ES-I3 (cell line): Measurements from ENCODE around the gene NSL1.
A peak's percentile ranks its signal among the peaks of the same experiment; 100 is the strongest.

Source experiments
- H3K36me3 ChIP-seq: 2 replicates; pipeline ENCODE4 v1.6.1; 2013; ENCODE audit warnings: mild to moderate bottlenecking, low read length, control low read depth, moderate library complexity; ENCODE audit not compliant: insufficient read depth
- H3K4me1 ChIP-seq: 2 replicates; pipeline ENCODE4 v1.6.1; 2013; ENCODE audit warnings: mild to moderate bottlenecking, control low read depth, low read length; ENCODE audit not compliant: insufficient read depth
- H3K9ac ChIP-seq: 2 replicates; pipeline ENCODE4 v1.6.1; 2013; ENCODE audit warnings: low read depth, mild to moderate bottlenecking, low read length, moderate library complexity
- H3K9me3 ChIP-seq: 2 replicates; pipeline ENCODE4 v1.6.1; 2013; ENCODE audit warnings: mild to moderate bottlenecking, low read length, moderate library complexity; ENCODE audit not compliant: control insufficient read depth, insufficient read depth

Gene NSL1

DNA sequence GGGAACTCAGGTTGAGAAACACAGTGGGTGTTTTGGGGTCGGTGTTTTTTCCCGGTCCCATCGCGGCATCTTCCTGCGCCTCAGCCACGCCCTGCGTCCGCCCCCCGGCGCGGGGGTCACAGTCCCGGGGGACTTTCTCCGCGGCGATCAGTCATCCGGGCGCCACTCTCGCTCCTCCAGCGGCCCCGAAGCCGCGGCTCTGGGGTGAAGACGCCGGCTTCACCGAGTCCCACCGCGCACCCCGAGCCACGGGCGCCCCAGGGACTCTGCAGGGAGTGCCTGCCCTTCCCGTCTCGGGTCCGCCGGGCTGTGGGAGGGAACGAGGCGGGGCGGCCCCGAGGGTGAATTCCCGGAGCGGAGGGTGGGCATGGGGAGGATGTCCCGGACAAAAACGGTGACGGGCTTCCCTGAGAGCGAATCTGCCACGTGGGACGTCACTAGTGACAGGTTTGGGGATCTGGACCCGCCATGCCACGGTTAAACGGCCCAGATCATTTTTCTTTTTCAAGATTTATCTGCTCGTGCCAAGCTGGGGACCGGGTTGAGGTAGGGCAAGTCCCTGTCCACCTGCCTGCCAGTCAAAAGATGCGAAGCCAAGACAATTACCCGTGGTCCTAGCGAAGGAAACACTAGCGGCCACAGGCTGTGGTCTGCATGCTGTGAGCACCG, 91.2 kb downstream of the NSL1 start:
- H3K9ac ChIP-seq, result peak overlapping the region; percentile 74
- peaks cover 10% of the 10 kb centered on the region; the same call in 1 of the 2 replicates for H3K4me1 ChIP-seq

DNA sequence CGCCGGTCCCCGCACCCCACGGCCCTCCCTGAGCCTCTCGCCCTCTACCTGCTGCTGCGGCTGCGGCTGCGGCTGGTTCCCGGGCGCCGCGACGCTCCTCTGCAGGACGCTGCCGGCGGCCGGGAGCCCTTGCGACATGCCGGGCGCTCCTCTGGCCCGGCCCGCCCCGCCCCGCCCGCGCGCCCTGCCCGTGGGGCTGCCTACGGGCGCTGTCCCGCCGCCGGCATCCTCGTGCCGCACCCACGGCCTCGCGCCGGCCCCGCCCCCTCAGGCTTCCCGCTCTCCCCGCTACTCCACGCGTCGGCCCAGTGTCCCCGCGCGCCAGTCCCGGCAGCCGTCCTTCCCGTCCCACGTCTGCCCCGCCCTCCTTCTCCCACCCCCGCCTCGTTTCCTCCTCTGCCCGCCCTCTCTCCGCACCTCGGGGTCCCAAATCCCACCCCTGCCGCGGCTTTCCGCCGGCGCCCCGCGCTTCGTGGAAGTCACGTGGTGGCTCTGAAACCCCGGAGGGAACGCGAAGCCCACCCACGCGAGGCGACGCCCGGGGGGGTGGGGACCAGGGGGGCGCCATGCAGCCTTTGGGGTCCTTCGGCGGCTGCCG, 91.9 kb downstream of the NSL1 start, which contains the start of gene BATF3:
BATF3 (minus strand) TSS at position 216 of the 598 bp plus-strand sequence; CDS start at position 138, 78 bp downstream.
- Histone ChIP-seq H3K9me3 (no peaks in the 10 kb centered on the region), H3K4me1 (peaks cover 10% of the 10 kb centered on the region; the same call in 1 of the 2 replicates), H3K9ac (peak within 1 kb of the TSS; percentile 74), H3K36me3 (no peaks in the 10 kb centered on the region)

More for the DNA sequence above, 91.2 kb downstream of the NSL1 start:
- Histone ChIP-seq H3K36me3 (no peaks in the 10 kb centered on the region), H3K9me3 (no peaks in the 10 kb centered on the region)

DNA sequence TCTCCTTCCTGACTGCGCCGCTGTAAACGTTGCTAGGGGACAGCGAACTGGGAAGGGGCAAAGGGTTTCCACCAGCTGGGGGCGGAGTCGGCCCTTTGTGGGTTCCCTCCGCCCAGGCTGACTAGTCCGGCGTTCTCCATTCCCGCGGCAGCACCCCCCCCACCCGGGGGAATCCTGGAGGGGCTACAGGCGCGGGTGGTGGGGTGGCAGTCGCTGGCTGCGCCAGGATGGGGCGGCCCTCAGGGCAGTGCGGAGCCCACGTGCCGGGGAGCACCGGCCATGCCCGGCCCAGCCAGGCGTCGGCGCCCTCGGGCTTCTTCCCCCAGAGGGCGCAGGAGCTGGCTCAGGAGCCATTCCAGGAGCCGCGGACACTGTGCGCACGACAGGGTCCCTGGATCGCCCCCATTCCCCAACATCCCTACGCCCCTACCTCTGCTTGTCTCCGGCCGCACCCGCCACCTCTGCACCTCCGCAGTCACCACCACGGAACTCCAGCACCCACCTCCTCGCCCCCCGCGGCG, 92.4 kb downstream of the NSL1 start:
- Histone ChIP-seq H3K9ac (peak overlapping the region; percentile 74; the same call in 1 of the 2 replicates), H3K4me1 (peaks cover 7% of the 10 kb centered on the region; the same call in 1 of the 2 replicates), H3K36me3 (no peaks in the 10 kb centered on the region), H3K9me3 (no peaks in the 10 kb centered on the region)

DNA sequence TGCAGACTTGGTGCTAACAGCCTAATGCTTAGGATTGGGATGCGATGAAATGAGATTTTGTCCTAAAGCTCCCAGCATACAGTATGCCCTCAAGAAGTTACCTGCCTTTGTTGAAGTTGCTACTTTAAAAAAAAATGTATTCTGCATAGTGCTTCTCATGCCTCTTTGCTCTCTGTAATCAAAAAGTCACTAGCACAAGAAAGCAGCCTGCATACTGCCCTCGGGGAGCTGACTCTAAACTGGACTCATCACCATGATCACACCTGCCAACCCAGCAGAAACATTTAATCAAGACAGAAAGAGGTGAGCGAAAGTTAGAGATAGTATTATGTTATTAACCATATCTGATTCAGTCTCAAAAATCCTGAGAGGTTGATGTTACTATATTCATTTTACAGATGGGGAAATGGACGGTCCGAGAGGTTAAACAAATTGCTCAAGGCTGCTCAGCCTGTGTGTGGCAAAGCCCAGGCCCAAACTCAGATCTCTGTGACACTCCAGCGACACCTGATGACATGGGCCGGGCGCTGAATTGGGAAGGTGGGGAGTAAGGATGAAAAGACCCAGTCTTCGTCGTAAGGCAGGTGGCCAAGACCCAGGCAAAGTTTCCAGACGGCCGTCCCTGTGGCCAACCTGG, 93.0 kb downstream of the NSL1 start:
- Histone ChIP-seq H3K9ac (peak overlapping the region; percentile 74; the same call in 1 of the 2 replicates), H3K4me1 (peaks cover 7% of the 10 kb centered on the region; the same call in 1 of the 2 replicates), H3K36me3 (no peaks in the 10 kb centered on the region), H3K9me3 (no peaks in the 10 kb centered on the region)

DNA sequence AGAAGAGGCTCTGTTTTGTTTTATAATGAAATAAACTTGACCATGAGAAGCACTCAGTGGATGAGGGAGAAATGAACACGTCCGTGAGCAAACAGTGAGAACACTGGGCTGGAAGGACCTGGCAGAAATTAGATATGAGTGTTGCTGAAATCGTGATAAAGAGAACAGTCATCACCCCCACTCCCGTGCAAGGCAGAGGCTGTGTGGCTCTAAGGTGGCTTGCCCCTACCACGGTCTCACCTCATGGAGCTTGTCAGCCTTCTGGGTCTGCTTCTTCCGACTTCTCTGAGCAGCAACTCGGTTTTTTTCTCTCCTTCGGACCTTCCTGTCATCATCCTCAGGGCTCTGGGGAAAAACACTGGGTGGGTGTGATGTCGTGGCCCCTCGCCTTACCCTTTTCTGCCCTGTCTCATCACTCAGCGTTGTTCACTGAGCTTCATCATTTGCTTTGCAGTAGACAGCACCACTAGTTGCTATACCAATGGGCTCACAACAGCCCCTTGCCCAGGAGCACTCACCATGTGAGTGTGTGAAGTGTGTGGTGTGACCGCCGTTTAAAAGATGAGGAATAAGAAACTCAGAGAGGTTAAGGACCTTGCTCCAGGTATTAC, 94.8 kb downstream of the NSL1 start:
- H3K9ac ChIP-seq, result no peak overlapping the region
- H3K36me3 ChIP-seq, result no peaks in the 10 kb centered on the region
- no peaks in the 10 kb centered on the region for H3K9me3 ChIP-seq
- H3K4me1 ChIP-seq, result peaks cover 7% of the 10 kb centered on the region; the same call in 1 of the 2 replicates

DNA sequence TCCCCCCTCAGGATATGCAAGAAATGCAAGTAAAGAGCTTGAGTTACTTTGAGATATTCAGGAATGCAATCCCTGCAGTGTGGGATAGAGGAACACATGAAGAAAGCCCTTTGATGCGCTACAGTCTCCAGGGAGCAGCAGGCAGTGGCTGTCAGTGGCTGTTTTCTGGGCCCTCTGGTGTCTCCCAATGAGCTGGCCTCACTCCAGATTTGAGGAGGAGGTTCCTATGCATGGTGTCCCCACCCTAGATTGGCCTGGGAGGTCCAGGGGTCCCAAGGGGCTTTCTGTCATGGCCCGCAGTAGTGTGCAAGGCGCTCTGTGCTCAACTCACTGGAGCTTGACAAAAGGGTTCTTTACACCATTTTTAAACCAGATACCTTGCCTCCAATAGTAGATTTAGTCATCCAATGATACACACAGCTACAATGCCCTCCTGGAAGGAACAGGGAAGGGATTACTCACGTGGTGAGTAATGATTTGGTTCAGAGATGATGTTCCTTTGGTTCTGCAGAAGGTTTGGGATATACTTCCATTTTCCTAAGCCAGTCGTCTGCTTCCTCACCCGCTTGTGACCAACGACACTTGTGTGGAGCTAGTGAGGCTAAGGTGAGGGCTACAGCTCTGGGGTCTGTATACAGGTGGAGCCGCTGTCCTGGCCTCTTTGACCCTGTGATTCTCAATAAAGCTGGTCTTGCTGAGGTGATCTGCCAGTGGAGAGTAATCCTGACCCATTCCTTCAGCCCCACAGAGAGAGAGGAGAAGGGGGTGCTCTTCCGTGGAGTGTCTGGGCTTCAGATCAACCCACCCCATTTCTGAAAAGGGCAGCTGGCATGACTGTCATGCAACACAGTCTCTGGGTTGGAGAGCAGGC, 98.6 kb downstream of the NSL1 start:
- H3K4me1 ChIP-seq, result peaks cover 13% of the 10 kb centered on the region
- H3K9me3 ChIP-seq, result no peaks in the 10 kb centered on the region
- H3K36me3 ChIP-seq, result no peaks in the 10 kb centered on the region
- H3K9ac ChIP-seq, result no peak overlapping the region

DNA sequence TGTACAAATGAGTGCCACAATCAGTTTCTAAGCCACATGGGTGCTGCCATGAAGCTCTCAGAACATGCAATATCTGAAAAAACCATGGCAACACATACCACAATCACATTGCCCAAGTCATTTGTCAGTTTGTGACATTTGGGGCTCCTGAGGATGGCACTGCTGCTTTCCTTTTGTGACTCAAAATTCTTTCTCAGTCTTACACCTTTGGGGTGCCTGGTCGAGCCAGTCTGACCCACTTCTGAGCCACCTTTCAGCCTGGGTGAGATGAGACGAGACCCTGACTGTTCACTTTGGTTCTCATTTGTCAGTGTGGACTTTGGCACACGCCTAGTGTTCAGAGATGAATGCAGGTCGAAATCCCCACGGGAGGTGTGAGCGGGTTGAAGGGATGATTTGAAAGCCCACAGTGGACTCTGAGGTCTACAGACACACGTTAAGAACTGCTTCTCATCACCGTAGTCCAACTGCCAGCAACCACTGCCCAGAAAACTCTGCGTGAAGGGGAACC, 100.0 kb downstream of the NSL1 start:
- H3K9me3 ChIP-seq, result no peaks in the 10 kb centered on the region
- H3K36me3 ChIP-seq, result no peaks in the 10 kb centered on the region
- no peak overlapping the region for H3K9ac ChIP-seq
- H3K4me1 ChIP-seq, result peaks cover 13% of the 10 kb centered on the region

DNA sequence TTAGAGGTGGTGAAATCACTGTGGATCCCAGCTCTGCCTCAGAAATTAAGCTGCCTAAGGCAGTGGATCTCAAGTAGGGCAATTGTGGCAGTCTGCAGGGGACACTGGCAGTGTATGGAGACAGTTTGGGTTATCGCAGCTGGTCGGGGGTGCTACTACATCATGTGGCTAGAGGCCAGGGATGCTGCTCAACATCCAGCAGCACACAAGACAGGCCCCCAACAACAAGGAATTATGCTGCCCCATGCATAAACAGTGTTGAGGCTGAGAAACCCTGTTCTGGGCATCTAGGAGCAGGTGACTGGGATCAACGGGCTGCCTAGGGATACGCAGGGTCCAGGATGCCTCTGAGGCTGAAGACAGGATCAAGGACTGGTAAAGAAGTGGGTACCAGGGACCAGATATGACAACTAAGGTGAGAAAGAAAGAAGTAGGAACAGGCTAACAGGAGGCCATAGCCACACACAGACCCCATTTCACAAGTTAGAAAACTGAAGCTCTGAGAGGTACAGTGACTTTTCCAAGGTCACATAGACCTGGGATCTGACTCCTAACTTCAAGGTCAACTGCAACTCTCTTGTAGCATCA, 100.7 kb downstream of the NSL1 start:
- Histone ChIP-seq H3K36me3 (no peaks in the 10 kb centered on the region), H3K4me1 (peaks cover 13% of the 10 kb centered on the region), H3K9ac (no peak overlapping the region)

DNA sequence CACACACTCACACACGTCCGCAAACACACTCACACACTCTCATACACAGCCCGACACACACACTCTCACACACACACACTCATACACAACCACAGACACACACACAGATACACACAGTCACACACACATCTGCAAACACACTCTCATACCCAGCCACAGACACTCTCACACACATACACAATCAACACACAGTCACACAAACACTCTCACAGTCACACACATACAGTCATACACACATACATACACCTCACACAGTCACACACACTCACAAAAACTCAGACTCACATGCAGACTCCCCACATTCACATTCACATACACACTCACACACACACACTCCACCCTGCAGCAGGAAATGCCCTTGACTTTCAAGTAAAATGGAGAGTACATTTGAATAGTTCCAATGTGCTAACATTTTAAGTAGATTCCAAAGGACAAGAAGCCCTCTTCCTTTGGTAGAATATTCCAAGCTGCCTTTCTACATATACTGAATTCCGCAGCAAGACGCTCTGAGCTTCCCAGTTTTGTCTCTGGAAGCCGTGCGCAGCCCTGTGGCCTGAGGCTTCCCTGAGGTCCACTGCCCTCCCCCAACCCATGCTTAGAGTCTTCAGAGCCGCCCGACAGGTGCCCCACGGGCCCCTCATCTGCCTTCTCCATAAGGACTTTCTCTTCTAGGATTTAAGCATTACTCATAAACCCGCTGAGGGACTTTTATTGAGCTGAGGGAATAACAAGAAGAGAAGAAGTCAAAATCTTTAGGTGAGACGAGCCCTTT, 101.6 kb downstream of the NSL1 start:
- H3K4me1 ChIP-seq, result peaks cover 13% of the 10 kb centered on the region
- no peaks in the 10 kb centered on the region for H3K9me3 ChIP-seq
- H3K9ac ChIP-seq, result no peak overlapping the region
- no peaks in the 10 kb centered on the region for H3K36me3 ChIP-seq

More for the DNA sequence above, 100.7 kb downstream of the NSL1 start:
- H3K9me3 ChIP-seq, result no peaks in the 10 kb centered on the region

DNA sequence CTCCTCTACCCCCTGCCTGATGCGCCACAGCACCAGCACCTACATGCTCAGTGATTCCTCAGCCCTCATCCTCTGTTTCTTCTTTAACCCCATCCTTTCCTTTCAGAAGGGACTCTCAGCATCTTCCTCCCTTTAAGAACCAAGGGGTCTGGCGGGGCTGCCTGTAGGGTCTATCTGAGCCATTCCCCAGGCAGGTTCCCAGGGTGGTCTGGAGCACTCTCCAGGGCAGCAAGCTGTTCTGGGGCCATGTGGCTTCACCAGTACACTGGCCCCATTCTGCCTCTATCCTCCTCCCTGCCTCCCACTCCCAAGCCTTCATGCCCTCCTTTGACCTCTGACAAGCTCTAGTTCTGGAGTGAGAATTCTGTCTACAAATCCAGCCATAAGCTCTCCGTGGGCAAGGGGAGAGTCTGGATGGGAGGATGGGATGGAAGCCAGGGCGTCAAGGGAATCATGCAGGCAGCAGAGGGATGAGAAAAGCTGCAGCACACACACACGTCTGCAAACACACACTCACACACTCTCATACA, 102.3 kb downstream of the NSL1 start:
- no peaks in the 10 kb centered on the region for H3K36me3 ChIP-seq
- H3K9ac ChIP-seq, result no peak overlapping the region
- peaks cover 13% of the 10 kb centered on the region for H3K4me1 ChIP-seq
- H3K9me3 ChIP-seq, result no peaks in the 10 kb centered on the region

DNA sequence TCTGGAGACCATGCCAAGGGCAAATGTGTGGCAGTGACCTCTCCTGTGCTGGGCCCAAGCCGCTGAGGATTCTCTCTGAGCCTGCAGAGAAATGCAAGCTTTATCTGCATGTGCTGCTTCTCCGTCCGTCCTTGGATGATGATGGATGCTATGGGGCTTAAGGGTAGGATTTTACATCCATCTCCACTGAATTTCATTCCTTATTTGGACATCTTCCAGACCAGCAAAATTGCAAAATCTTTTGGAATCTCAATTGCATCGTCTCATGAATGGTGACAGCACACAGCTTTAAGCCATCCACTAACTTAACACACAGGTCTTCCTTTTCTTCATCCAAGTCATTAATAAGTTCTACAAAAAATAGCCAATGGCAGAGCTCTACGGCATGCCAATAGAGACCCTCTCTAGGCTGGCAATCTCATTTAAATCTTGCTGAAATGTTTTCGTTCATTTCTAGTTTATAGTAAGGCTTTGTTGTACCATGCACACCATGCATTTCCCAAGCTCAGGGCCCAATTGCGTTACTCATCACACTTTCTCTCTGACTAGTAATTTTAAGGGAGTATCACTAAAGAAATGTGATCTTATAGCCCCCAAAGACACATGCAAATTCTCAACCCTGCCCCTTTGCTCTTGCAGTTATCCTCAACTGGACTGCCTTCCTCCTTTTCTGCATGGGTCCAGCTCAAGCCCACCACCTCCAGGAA, 103.1 kb downstream of the NSL1 start:
- H3K36me3 ChIP-seq, result no peaks in the 10 kb centered on the region
- no peak overlapping the region for H3K9ac ChIP-seq
- peaks cover 13% of the 10 kb centered on the region for H3K4me1 ChIP-seq
- no peaks in the 10 kb centered on the region for H3K9me3 ChIP-seq

DNA sequence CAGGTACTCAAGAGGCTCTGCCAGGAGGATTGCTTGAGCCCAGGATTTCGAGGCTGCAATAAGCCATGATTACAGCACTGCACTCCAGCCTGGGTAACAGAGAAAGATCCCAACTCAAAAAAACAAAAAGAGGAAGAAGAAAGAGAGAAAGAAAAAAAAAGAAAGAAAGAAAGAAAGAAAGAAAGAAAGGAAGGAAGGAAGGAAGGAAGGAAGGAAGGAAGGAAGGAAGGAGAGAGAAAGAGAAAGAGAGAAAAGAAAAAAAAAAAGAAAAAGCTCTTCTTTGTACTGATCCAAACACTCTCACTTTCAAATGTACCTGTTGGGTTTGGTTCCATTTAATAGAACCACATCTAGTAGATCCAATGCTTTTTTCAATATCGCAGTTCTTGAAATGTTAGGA, 103.8 kb downstream of the NSL1 start:
- Histone ChIP-seq H3K9me3 (no peaks in the 10 kb centered on the region), H3K4me1 (peaks cover 17% of the 10 kb centered on the region), H3K36me3 (no peaks in the 10 kb centered on the region), H3K9ac (no peak overlapping the region)
